Measurements from ENCODE around the gene MBLAC1. TPM values are rescaled to one million over a fixed set of nuclear protein-coding genes. Genes with fewer than 3 reads are reported as not detected.

Gene MBLAC1, protein sequence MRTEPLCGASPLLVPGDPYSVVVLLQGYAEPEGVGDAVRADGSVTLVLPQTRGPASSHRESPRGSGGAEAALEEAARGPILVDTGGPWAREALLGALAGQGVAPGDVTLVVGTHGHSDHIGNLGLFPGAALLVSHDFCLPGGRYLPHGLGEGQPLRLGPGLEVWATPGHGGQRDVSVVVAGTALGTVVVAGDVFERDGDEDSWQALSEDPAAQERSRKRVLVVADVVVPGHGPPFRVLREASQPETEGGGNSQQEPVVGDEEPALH
- 1 to 10 TPM; 4.8 to 6.5 TPM for total RNA-seq

DNA sequence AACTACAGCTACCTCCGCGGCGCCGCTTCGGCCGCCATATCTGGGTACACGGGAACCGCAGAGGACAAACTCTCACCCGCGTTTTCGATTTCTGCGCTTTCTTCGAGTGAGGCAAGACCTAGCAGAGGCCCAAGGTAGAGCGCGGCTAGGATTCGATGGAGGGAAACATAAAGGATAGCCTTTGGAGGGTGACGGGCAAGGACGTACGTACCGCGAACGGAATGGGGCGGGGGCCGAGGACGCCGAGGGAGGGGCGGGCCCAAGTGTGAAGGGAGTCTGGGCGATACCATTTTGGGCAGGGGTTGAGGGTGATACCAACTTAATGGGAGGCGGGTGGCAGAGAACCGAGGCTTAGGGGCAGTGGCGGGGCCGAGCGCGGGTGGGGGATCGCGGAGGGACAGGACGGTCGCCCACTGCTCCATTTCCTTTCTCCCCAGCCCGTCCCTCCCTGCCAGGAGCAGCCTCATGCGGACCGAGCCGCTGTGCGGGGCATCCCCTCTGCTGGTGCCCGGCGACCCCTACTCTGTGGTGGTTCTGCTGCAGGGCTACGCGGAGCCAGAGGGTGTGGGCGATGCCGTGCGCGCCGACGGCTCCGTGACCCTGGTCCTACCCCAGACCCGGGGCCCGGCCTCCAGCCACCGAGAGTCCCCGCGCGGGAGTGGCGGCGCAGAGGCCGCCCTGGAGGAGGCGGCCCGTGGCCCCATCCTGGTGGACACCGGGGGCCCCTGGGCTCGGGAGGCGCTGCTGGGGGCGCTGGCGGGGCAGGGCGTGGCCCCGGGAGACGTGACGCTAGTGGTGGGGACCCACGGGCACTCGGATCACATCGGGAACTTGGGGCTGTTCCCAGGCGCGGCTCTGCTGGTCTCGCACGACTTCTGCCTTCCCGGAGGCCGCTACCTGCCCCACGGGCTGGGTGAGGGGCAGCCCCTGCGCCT, at the start of gene MBLAC1:
TSS of gene MBLAC1 (plus strand) at position 37 of the 935 bp plus-strand sequence. CDS start at position 466, 429 bp downstream.
- no peaks in the 10 kb centered on the region for H3K27me3 Mint-ChIP-seq
- POLR2A ChIA-PET: interaction anchor here (0.7 to 5.4 kb wide), 13 partner anchors 11 to 303 kb away, joined by 3 to 89 read pairs (median 4); partner anchors contain the start of genes AP4M1, LAMTOR4, MCM7 and MEPCE
- no peaks in the 10 kb centered on the region for H3K9me3 Mint-ChIP-seq
- H3K36me3 Mint-ChIP-seq: peaks cover 8% of the 10 kb centered on the region
- H3K4me3 Mint-ChIP-seq: peak within 1 kb of the TSS; percentile 100
- peak; percentile 87 for DNase-seq
- H3K27ac Mint-ChIP-seq: peak within 1 kb of the TSS; percentile 100
- peak; percentile 68 for ATAC-seq (ENCODE audit: low read depth)
- H3K4me1 Mint-ChIP-seq: peaks cover 22% of the 10 kb centered on the region

DNA sequence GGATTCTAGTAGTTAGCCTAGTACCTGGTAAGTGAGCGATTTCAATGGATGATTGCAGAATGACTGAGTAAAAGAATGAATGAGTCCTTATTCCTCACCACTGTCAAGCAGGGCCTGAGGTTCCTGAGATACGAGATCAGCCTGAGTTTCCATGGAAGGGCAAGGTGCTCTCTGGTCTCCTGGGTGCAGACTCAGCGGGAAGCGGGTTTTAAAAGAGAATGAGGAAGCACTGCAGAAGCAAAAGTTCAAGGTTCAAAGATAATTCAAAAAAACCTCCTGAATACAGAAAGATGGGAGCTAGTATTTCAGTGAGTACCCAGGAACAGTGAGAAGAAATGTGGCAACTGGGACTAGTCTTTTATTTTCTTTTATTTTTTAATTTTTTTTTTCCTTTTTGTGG, 49.6 kb upstream of the MBLAC1 start:
- peaks cover 18% of the 10 kb centered on the region for H3K4me1 Mint-ChIP-seq
- no peak overlapping the region for H3K27ac Mint-ChIP-seq
- H3K4me3 Mint-ChIP-seq: no peak overlapping the region
- DNase-seq (no peak), ATAC-seq (ENCODE audit: low read depth) (no peak)
- POLR2A ChIA-PET: no interaction called here
- no peaks in the 10 kb centered on the region for H3K27me3 Mint-ChIP-seq
- peaks cover 5% of the 10 kb centered on the region for H3K9me3 Mint-ChIP-seq
- peaks cover 59% of the 10 kb centered on the region for H3K36me3 Mint-ChIP-seq

DNA sequence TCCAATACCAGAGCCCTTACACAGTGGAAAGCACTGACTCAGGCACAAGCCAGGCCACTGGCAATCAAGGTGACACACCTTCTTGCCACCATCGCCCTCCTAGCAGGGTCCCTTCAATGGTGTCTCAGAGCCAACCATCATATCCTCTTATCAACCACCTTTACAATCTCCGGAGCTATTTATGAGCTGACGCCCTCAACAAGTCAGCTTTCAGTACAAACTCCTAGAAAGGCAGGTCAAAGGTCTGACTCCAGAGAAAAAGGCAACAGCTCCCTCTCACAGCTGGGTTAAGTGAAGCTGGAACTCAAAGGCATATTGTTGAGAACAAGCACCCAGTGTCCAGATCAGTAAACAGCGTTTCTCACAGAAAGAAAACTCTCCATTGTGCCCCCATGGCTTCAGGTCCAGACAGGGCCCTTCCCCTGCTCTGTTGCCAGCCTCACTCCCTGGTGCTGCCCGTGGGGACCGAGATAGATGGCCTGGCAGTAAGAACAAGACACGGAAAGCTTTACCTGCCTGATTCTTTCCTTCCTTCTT, 47.7 kb upstream of the MBLAC1 start:
- ATAC-seq (ENCODE audit: low read depth) (no peak), DNase-seq (no peak)
- no peak overlapping the region for H3K27ac Mint-ChIP-seq
- no peak overlapping the region for H3K4me3 Mint-ChIP-seq
- POLR2A ChIA-PET: no interaction called here
- no peaks in the 10 kb centered on the region for H3K9me3 Mint-ChIP-seq
- peaks cover 8% of the 10 kb centered on the region for H3K27me3 Mint-ChIP-seq
- peaks cover 41% of the 10 kb centered on the region for H3K36me3 Mint-ChIP-seq
- H3K4me1 Mint-ChIP-seq: peaks cover 25% of the 10 kb centered on the region

DNA sequence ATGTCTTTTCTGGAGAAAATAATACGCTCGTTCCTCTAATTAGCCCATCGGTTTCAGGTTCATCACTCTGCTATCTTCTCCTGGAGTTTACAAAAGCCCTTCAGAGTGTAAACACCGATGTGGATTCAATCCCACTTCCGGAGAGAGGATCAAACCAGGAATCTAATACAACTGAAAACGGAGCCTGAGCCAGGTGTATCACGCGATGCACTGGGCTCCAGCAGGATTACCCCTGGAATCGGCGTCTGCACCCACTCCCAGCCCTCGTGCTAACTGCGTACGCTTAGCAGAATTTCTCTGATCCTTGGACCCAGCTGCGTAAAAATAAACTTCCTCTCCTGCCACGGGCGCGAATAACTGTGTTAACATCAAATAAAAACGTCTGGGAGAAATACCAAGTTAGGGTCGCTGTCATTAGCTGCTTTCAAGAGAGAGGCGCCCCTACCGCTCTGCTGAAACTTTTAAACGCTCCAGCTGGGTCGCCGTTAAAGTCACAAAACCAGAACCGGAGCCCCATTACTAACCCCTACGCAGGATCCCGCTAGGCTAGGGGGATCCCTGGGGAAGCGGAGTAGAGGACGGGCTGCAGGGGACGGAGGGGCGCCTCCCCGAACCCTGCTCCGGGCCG, 45.7 kb upstream of the MBLAC1 start:
- peaks cover 25% of the 10 kb centered on the region for H3K4me1 Mint-ChIP-seq
- POLR2A ChIA-PET: interaction anchor here (0.6 to 2.4 kb wide), 6 partner anchors 8 to 87 kb away, joined by 3 to 22 read pairs (median 4); partner anchors contain the start of genes AP4M1, MCM7 and ZKSCAN1
- peaks cover 10% of the 10 kb centered on the region for H3K27me3 Mint-ChIP-seq
- H3K36me3 Mint-ChIP-seq: peaks cover 22% of the 10 kb centered on the region
- ATAC-seq (ENCODE audit: low read depth) (no peak), DNase-seq (no peak)
- peak overlapping the region; percentile 69 for H3K27ac Mint-ChIP-seq
- H3K9me3 Mint-ChIP-seq: no peaks in the 10 kb centered on the region
- H3K4me3 Mint-ChIP-seq: peak overlapping the region; percentile 86

DNA sequence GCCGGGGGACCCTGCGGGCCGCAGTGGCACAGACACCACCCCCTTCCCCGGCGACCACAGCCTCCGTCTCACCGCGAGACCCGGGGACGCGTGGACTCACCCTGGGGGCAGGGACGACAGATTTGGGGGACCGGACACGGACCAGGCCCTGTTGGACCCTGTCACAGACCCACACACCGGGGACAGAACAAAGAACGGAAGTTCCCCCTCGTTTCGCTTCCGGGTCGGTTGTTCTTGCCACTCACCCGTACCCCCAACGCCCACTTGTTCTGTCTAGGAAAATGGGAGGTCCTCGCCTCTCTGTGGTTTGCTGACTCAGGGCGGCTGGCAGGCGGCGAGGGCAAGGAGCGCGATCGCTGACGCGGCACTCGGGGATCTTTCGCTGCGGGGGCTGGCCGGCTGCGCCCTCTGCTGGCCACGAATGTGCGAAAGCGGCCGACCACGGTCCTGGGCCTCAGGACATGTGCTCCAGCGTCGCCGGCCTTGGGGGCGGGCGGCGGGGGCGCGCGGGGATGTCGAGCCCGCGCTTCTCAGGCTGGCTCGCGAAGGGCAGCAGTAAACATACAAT, 45.1 kb upstream of the MBLAC1 start, which contains the start of gene ZNF3:
TSS of gene ZNF3 (minus strand) at position 189 of the 568 bp plus-strand sequence. CDS start 4,366 bp downstream, outside the sequence.
- H3K36me3 Mint-ChIP-seq: peaks cover 16% of the 10 kb centered on the region
- ATAC-seq (ENCODE audit: low read depth) (peak; percentile 90), DNase-seq (peak; percentile 96)
- peak within 1 kb of the TSS; percentile 86 for H3K4me3 Mint-ChIP-seq
- H3K4me1 Mint-ChIP-seq: peaks cover 25% of the 10 kb centered on the region
- no peaks in the 10 kb centered on the region for H3K9me3 Mint-ChIP-seq
- peak within 1 kb of the TSS; percentile 86 for H3K27ac Mint-ChIP-seq
- POLR2A ChIA-PET: interaction anchor here (0.7 to 2.4 kb wide), 13 partner anchors 10 to 1136 kb away, joined by 3 to 22 read pairs (median 4); partner anchors contain the start of genes AP4M1, MCM7, ZKSCAN1 and ZNHIT1
- H3K27me3 Mint-ChIP-seq: peaks cover 10% of the 10 kb centered on the region

DNA sequence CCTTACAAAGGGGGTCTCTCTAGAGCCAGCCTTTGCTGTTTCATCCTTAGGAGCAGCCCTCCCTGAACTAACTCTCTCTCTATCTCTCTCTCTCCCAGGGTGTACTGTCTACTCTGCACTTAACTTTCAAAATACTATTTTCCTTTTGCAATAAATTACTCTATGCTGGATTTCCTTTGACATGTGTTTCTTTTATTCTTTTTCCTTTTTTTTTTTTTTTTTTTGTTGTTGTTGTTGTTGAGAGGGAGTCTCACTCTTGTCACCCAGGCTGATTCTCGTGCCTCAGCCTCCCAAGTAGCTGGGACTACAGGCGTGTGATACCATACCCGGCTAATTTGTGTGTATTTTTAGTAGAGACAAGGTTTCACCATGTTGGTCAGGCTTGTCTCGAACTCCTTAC, 43.8 kb upstream of the MBLAC1 start:
- peaks cover 25% of the 10 kb centered on the region for H3K4me1 Mint-ChIP-seq
- peaks cover 11% of the 10 kb centered on the region for H3K36me3 Mint-ChIP-seq
- no peaks in the 10 kb centered on the region for H3K9me3 Mint-ChIP-seq
- H3K27ac Mint-ChIP-seq: peak overlapping the region; percentile 86
- POLR2A ChIA-PET: interaction anchor here (0.7 to 2.4 kb wide), 12 partner anchors 18 to 1135 kb away, joined by 3 to 22 read pairs (median 5); partner anchors contain the start of genes AP4M1, MBLAC1, MCM7 and TRIM4
- peak overlapping the region; percentile 86 for H3K4me3 Mint-ChIP-seq
- DNase-seq (no peak), ATAC-seq (ENCODE audit: low read depth) (no peak)
- peaks cover 10% of the 10 kb centered on the region for H3K27me3 Mint-ChIP-seq

DNA sequence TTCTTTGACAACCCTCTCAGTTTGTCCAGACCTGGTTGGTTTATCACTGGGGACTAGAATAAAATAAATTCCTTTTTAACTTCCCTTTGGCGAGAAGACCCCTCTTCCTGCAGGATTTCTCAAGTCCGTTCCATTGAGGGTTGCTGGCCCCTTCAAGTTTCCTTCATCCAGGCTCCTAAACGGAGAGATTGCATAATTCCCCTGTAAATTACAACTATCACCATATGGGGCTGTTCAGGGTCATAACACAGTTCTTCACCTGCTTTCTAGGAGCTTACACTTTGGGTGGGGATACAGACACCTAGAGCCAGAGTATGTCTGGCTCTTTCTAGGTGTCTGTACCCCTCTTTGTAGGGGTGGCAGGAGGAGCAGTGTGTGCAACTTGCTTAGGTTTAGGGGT, 41.3 kb upstream of the MBLAC1 start:
- Mint-ChIP-seq H3K27me3 (peaks cover 10% of the 10 kb centered on the region), H3K9me3 (no peaks in the 10 kb centered on the region), H3K36me3 (peaks cover 7% of the 10 kb centered on the region), H3K27ac (no peak overlapping the region), H3K4me1 (peaks cover 26% of the 10 kb centered on the region), H3K4me3 (no peak overlapping the region)
- DNase-seq (no peak), ATAC-seq (ENCODE audit: low read depth) (no peak)
- POLR2A ChIA-PET: no interaction called here

DNA sequence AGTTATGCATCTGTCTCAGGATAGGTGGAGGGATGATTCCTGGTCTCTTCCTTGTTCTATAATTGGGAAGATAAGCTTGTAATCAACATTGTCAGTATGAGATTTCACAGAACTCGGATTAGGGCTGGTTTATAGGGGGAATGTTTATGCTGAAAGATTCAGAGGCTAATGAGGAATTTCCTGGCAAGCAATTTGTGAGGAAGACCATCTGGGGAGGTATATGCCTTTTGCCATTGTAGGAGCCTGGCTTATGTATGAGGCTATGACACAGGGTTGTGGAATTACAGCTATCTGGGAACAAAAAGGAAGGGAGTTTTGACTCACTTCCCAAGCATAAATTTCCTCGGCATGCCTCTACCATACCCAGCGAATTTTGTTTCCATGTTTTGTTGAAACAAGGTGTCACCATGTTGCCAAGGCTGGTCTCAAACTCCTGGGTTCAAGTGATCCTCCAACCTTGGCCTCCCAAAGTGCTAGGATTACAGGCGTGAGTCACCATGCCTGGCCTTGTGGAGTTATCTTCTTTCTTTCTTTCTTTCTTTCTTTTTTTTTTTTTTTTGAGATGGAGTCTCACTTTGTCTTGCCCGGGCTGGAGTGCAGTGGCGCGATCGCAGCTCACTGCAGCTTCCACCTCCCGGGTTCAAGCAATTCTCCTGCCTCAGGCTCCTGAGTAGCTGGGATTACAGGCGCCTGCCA, 39.6 kb upstream of the MBLAC1 start:
- ATAC-seq (ENCODE audit: low read depth) (no peak), DNase-seq (no peak)
- Mint-ChIP-seq H3K36me3 (peaks cover 7% of the 10 kb centered on the region), H3K27me3 (peaks cover 10% of the 10 kb centered on the region), H3K9me3 (no peaks in the 10 kb centered on the region), H3K4me3 (peak overlapping the region; percentile 4), H3K4me1 (peaks cover 26% of the 10 kb centered on the region), H3K27ac (no peak overlapping the region)
- POLR2A ChIA-PET: no interaction called here

DNA sequence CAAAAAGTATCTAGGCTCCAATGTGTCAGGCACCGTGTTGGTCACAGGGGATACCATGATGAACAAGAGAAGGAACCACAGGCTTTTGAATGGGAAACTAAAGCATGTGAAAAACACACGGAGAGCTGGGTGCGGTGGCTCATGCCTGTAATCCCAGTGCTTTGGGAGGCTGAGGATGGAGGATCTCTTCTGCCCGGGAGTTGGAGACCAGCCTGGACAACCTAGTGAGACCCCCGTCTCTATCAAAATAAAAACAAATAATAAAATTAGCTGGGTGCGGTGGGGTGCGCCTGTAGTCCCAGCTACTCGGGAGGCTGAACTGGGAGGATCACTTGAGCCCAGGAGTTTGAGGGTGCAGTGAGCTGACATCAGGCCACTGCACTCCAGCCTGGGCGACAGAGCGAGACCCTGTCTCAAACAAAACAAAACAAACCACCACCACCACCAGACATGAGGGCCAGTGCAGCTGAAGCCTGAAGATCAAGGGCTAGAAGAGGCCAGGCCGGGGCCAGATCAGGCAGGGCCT, 38.6 kb upstream of the MBLAC1 start:
- Mint-ChIP-seq H3K4me3 (peak overlapping the region; percentile 89), H3K9me3 (no peaks in the 10 kb centered on the region), H3K4me1 (peaks cover 18% of the 10 kb centered on the region), H3K27ac (peak overlapping the region; percentile 92), H3K36me3 (peaks cover 16% of the 10 kb centered on the region), H3K27me3 (peaks cover 6% of the 10 kb centered on the region)
- POLR2A ChIA-PET: interaction anchor here (0.8 to 3.7 kb wide), 7 partner anchors 9 to 341 kb away, joined by 3 to 57 read pairs (median 4); partner anchors contain the start of genes AP4M1, MBLAC1, MCM7 and MEPCE
- DNase-seq: no peak
- no peak for ATAC-seq (ENCODE audit: low read depth)

DNA sequence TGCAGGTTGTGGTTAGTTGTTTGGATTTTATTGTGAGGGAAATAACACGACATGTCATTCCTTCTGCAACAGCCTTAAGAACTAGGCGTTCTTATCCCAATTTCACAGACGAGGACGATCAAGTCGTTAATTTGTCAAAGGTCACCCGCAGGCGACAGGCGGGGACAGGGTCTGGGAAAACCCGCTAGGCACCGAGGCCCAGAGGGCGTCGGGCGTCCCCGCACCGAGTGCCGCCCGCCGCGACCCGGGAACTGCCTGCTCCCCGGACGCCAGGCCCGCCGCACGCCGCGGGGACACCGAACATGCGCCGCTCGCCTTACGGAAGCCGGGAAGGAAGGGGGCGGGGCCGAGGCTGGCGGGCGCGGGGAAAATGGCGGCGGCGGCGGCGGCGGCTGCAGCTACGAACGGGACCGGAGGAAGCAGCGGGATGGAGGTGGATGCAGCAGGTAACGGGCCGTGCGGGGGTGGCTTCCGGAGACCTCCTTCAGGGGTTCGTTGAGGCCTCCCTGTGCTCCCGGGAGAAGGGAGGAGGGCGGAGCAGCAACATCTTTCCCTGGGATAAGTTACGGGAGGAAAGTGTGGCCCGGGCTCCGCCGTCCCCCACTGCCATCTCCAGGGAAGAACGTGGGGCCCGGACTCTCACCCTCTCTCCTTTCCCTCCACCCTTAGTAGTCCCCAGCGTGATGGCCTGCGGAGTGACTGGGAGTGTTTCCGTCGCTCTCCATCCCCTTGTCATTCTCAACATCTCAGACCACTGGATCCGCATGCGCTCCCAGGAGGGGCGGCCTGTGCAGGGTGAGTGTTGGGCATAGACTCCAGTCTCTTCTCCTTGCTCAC, 37.9 kb upstream of the MBLAC1 start, which contains the start of gene COPS6:
TSS of gene COPS6 (plus strand) at position 349 of the 837 bp plus-strand sequence. CDS start at position 371, 22 bp downstream.
- Mint-ChIP-seq H3K4me1 (peaks cover 18% of the 10 kb centered on the region), H3K4me3 (peak within 1 kb of the TSS; percentile 89), H3K9me3 (no peaks in the 10 kb centered on the region), H3K27ac (peak within 1 kb of the TSS; percentile 92), H3K27me3 (peaks cover 2% of the 10 kb centered on the region), H3K36me3 (peaks cover 19% of the 10 kb centered on the region)
- peak; percentile 69 for ATAC-seq (ENCODE audit: low read depth)
- POLR2A ChIA-PET: interaction anchor here (0.8 to 3.7 kb wide), 7 partner anchors 9 to 340 kb away, joined by 3 to 57 read pairs (median 4); partner anchors contain the start of genes AP4M1, MBLAC1, MCM7 and MEPCE
- DNase-seq: peak; percentile 95
